MM.1S (cell line): ENCODE results near the gene NCS1.

ENCODE experiments used
- EZH2 ChIP-seq: fragments of 300-600 bp; sonication (generic); optimal IDR thresholded peaks from 2 replicates; pipeline ENCODE3; 2017; ENCODE audit warnings: low read depth, mild to moderate bottlenecking, antibody characterized with exemption, low read length, mixed read lengths
- TF ChIP-seq, protein P1 (sequence below): fragments of 300-600 bp; sonication (generic); IDR thresholded peaks from 2 replicates; pipeline ENCODE4 v1.5.1; 2016; ENCODE audit warnings: antibody characterized with exemption, low read length, mixed read lengths

DNA sequence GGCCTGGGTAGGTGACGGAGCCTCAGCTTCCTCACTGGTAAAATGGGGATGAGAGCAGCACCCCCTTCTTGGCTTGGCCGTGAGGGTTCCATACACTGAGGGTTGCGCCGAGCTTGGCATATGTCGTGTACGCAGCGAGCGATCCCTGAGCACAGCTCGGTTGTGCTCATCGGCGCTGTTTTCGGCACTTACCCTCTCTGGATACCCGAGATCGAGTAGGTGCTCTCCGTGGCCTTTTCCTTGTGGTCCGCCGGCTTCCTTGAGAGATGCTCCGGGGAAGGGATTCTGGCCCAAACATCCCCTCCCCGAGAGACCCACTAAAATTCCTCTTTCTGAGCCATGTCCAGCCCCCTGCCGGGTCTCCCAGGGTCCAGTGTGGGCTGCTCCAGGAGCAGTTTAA, 53.4 kb downstream of the NCS1 start:
- TF ChIP-seq, protein P1, sequence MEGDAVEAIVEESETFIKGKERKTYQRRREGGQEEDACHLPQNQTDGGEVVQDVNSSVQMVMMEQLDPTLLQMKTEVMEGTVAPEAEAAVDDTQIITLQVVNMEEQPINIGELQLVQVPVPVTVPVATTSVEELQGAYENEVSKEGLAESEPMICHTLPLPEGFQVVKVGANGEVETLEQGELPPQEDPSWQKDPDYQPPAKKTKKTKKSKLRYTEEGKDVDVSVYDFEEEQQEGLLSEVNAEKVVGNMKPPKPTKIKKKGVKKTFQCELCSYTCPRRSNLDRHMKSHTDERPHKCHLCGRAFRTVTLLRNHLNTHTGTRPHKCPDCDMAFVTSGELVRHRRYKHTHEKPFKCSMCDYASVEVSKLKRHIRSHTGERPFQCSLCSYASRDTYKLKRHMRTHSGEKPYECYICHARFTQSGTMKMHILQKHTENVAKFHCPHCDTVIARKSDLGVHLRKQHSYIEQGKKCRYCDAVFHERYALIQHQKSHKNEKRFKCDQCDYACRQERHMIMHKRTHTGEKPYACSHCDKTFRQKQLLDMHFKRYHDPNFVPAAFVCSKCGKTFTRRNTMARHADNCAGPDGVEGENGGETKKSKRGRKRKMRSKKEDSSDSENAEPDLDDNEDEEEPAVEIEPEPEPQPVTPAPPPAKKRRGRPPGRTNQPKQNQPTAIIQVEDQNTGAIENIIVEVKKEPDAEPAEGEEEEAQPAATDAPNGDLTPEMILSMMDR, result no peak
- TF ChIP-seq EZH2, result no peak
